ENCODE measurements around the gene GNL1. TPM values are rescaled to one million over a fixed set of nuclear protein-coding genes. Genes with fewer than 3 reads are reported as not detected.

Gene GNL1
- total RNA-seq (10 to 100 TPM; 42.0 to 67.3 TPM), polyA plus RNA-seq (10 to 100 TPM; 41.0 to 68.5 TPM)
- long read RNA-seq, donor 1, full-length matches to known transcripts, result 28 of 63 reads
- long read RNA-seq, donor 1, partial matches to known transcripts, result 35 of 63 reads
- long read RNA-seq, donor 1, other reads (novel, unspliced or antisense), result 0 of 63 reads
- long read RNA-seq, donor 2, full-length matches to known transcripts, result 3 of 3 reads
- long read RNA-seq, donor 2, partial matches to known transcripts, result 0 of 3 reads
- long read RNA-seq, donor 2, other reads (novel, unspliced or antisense), result 0 of 3 reads
- long read RNA-seq, donor 3, full-length matches to known transcripts, result 5 of 10 reads
- long read RNA-seq, donor 3, partial matches to known transcripts, result 5 of 10 reads
- long read RNA-seq, donor 3, other reads (novel, unspliced or antisense), result 0 of 10 reads
- long read RNA-seq, donor 4, full-length matches to known transcripts, result 5 of 5 reads
- long read RNA-seq, donor 4, partial matches to known transcripts, result 0 of 5 reads
- long read RNA-seq, donor 4, other reads (novel, unspliced or antisense), result 0 of 5 reads
- long read RNA-seq, donor 5, full-length matches to known transcripts, result 13 of 35 reads
- long read RNA-seq, donor 5, partial matches to known transcripts, result 22 of 35 reads
- long read RNA-seq, donor 5, other reads (novel, unspliced or antisense), result 0 of 35 reads

GRCh38 chr6:30556066-30556905, at the start of gene GNL1:
Gene GNL1, minus strand, starts transcription at chr6:30556489. Its CDS starts 286 bp downstream, at chr6:30556203.
- DNase-seq, result peak; percentile 93 to 94 (median 93)
- peaks cover 5 to 32% (median 21%) of the 10 kb centered on the region in 4 donors for H3K36me3 ChIP-seq (ENCODE audit: control insufficient read depth in 4 of 4, insufficient read depth in 4 of 4, low read length in 4 of 4)
- TF ChIP-seq, protein P1, sequence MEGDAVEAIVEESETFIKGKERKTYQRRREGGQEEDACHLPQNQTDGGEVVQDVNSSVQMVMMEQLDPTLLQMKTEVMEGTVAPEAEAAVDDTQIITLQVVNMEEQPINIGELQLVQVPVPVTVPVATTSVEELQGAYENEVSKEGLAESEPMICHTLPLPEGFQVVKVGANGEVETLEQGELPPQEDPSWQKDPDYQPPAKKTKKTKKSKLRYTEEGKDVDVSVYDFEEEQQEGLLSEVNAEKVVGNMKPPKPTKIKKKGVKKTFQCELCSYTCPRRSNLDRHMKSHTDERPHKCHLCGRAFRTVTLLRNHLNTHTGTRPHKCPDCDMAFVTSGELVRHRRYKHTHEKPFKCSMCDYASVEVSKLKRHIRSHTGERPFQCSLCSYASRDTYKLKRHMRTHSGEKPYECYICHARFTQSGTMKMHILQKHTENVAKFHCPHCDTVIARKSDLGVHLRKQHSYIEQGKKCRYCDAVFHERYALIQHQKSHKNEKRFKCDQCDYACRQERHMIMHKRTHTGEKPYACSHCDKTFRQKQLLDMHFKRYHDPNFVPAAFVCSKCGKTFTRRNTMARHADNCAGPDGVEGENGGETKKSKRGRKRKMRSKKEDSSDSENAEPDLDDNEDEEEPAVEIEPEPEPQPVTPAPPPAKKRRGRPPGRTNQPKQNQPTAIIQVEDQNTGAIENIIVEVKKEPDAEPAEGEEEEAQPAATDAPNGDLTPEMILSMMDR (IDR thresholded peaks at IDR 0.05; ENCODE audit: control extremely low read depth, extremely low read depth), result no peak
- no peaks in the 10 kb centered on the region for H3K27me3 ChIP-seq (ENCODE audit: control insufficient read depth in 3 of 3, insufficient read depth in 3 of 3, low read length in 2 of 3)
- ATAC-seq (ENCODE audit: insufficient read depth, low FRiP score), result peak; percentile 90
- H3K27ac ChIP-seq (ENCODE audit: low read depth in 1 of 2, low read length in 1 of 2), result peak within 1 kb of the TSS; percentile 93 to 100
- peak within 1 kb of the TSS; percentile 86 to 97 for H3K9ac ChIP-seq (ENCODE audit: insufficient read depth in 1 of 2, low read length in 2 of 2)
- H3K4me3 ChIP-seq, result peak within 1 kb of the TSS; percentile 95
- 1% methylated on average over 66 to 71 of the region's 71 CpGs for whole genome bisulfite sequencing, 2 donors
- H3K9me3 ChIP-seq (ENCODE audit: control insufficient read depth in 4 of 4, insufficient read depth in 3 of 4, low read length in 3 of 4), result no peaks in the 10 kb centered on the region
- H3K4me1 ChIP-seq (ENCODE audit: control insufficient read depth in 5 of 5, insufficient read depth in 5 of 5, low read length in 5 of 5), result peaks cover 0 to 19% (median 5%) of the 10 kb centered on the region in 5 donors

GRCh38 chr6:30603961-30604360, 47.7 kb upstream of the GNL1 start:
- peaks cover 56 to 69% (median 61%) of the 10 kb centered on the region in 4 donors for H3K36me3 ChIP-seq (ENCODE audit: control insufficient read depth in 4 of 4, insufficient read depth in 4 of 4, low read length in 4 of 4)
- H3K27me3 ChIP-seq (ENCODE audit: control insufficient read depth in 3 of 3, insufficient read depth in 3 of 3, low read length in 2 of 3), result no peaks in the 10 kb centered on the region
- no peak overlapping the region for H3K9ac ChIP-seq (ENCODE audit: insufficient read depth in 1 of 2, low read length in 2 of 2)
- no peak overlapping the region for H3K4me3 ChIP-seq
- WGBS, 2 donors, result 95% methylated on average over 13 of the region's 13 CpGs
- DNase-seq, result no peak
- TF ChIP-seq, protein P1 (IDR thresholded peaks at IDR 0.05; ENCODE audit: control extremely low read depth, extremely low read depth), result no peak
- no peak for ATAC-seq (ENCODE audit: insufficient read depth, low FRiP score)
- peaks cover 0 to 7% (median 0%) of the 10 kb centered on the region in 5 donors for H3K4me1 ChIP-seq (ENCODE audit: control insufficient read depth in 5 of 5, insufficient read depth in 5 of 5, low read length in 5 of 5)
- H3K27ac ChIP-seq (ENCODE audit: low read depth in 1 of 2, low read length in 1 of 2), result no peak overlapping the region
- no peaks in the 10 kb centered on the region for H3K9me3 ChIP-seq (ENCODE audit: control insufficient read depth in 4 of 4, insufficient read depth in 3 of 4, low read length in 3 of 4)

- Histone ChIP-seq H3K9me3 (ENCODE audit: control insufficient read depth in 4 of 4, insufficient read depth in 3 of 4, low read length in 3 of 4) (no peaks in the 10 kb centered on the region), H3K36me3 (ENCODE audit: control insufficient read depth in 4 of 4, insufficient read depth in 4 of 4, low read length in 4 of 4) (peaks cover 46 to 59% (median 49%) of the 10 kb centered on the region in 4 donors), H3K9ac (ENCODE audit: insufficient read depth in 1 of 2, low read length in 2 of 2) (no peak overlapping the region), H3K4me1 (ENCODE audit: control insufficient read depth in 5 of 5, insufficient read depth in 5 of 5, low read length in 5 of 5) (peaks cover 0 to 7% (median 0%) of the 10 kb centered on the region in 5 donors), H3K27me3 (ENCODE audit: control insufficient read depth in 3 of 3, insufficient read depth in 3 of 3, low read length in 2 of 3) (no peaks in the 10 kb centered on the region), H3K4me3 (no peak overlapping the region), H3K27ac (ENCODE audit: low read depth in 1 of 2, low read length in 1 of 2) (no peak overlapping the region)
- ATAC-seq (ENCODE audit: insufficient read depth, low FRiP score), result no peak
- DNase-seq, result no peak
- 91 to 93% methylated on average over 36 to 39 of the region's 39 CpGs for WGBS, 2 donors
- TF ChIP-seq, protein P1 (IDR thresholded peaks at IDR 0.05; ENCODE audit: control extremely low read depth, extremely low read depth), result no peak
Measured at GRCh38 chr6:30601815-30602641, 45.7 kb upstream of the GNL1 start.
